ENCODE measurements around the gene ATAD1.

DNA sequence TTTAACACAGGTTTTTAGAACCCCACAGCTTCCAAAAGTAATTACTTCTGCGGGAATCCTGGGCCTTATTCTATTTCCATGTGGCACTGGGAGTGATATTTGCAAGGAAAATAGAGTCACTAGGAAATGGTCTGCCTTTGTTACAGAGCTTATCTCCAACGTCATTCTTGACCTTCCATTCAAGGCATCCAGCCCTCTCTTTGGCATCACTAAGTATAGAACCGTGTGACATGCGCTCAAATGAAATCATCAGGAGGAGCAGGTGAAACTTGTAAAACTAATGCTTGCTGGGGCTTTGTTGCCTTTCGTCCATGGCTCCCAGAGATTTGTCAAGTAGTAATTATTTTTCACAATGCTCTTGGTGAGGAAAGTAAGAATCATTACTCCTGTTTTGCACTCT lies 84.9 kb downstream of the ATAD1 start:
- TF ChIP-seq, protein P1, sequence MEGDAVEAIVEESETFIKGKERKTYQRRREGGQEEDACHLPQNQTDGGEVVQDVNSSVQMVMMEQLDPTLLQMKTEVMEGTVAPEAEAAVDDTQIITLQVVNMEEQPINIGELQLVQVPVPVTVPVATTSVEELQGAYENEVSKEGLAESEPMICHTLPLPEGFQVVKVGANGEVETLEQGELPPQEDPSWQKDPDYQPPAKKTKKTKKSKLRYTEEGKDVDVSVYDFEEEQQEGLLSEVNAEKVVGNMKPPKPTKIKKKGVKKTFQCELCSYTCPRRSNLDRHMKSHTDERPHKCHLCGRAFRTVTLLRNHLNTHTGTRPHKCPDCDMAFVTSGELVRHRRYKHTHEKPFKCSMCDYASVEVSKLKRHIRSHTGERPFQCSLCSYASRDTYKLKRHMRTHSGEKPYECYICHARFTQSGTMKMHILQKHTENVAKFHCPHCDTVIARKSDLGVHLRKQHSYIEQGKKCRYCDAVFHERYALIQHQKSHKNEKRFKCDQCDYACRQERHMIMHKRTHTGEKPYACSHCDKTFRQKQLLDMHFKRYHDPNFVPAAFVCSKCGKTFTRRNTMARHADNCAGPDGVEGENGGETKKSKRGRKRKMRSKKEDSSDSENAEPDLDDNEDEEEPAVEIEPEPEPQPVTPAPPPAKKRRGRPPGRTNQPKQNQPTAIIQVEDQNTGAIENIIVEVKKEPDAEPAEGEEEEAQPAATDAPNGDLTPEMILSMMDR (IDR thresholded peaks at IDR 0.05), result no peak
- TF ChIP-seq EZH2 (IDR thresholded peaks at IDR 0.05) (no peak), EZH2phosphoT487 (IDR thresholded peaks at IDR 0.05) (no peak)
